Uterus (tissue), 4 donors: ENCODE results near the gene AHNAK. TPM values are rescaled to one million over a fixed set of nuclear protein-coding genes. Genes with fewer than 3 reads are reported as not detected.

Experiments used
- DNase-seq, 2 donors: peaks; one replicate each; pipeline ENCODE4 v3.0.0-alpha.2; 2019 to 2020
- H3K27ac ChIP-seq, 2 donors: fragments of 200-600 bp; sonication (generic); 1 replicate in 1 of 2; 2 replicates in 1 of 2; pipeline ENCODE4 v1.5.1; 2016 to 2018
- H3K27me3 ChIP-seq, 2 donors: fragments of 200-600 bp; sonication (generic); one replicate each; pipeline ENCODE4 v1.5.1; 2018 to 2019; ENCODE audit warnings: control low read depth in 1 of 2
- H3K36me3 ChIP-seq, 2 donors: fragments of 200-600 bp; sonication (generic); one replicate each; pipeline ENCODE4 v1.5.1; 2019; ENCODE audit warnings: control low read depth in 1 of 2
- H3K4me1 ChIP-seq, 2 donors: fragments of 200-600 bp; sonication (generic); one replicate each; pipeline ENCODE4 v1.5.1; 2018 to 2019; ENCODE audit warnings: control low read depth in 1 of 2
- H3K4me3 ChIP-seq, 2 donors: fragments of 200-600 bp; sonication (generic); 1 replicate in 1 of 2; 2 replicates in 1 of 2; pipeline ENCODE4 v1.5.1; 2018 to 2019; ENCODE audit warnings: mild to moderate bottlenecking in 1 of 2
- H3K9me3 ChIP-seq, 2 donors: fragments of 200-600 bp; sonication (generic); one replicate each; pipeline ENCODE4 v1.5.1; 2019; ENCODE audit warnings: control low read depth in 1 of 2
- CTCF ChIP-seq, 4 experiments: fragments of 200-600 bp in 2 of 4; fragments of 450-650 bp in 2 of 4; sonication (generic) in 2 of 4; IDR thresholded peaks; one replicate each; pipeline ENCODE4 v1.5.1; 2016 to 2019; ENCODE audit warnings: antibody characterized with exemption in 4 of 4, mild to moderate bottlenecking in 2 of 4, moderate library complexity in 1 of 4
- POLR2A ChIP-seq, 2 donors: fragments of 450-650 bp; IDR thresholded peaks; one replicate each; pipeline ENCODE4 v1.6.1; 2016; ENCODE audit warnings: antibody characterized with exemption in 2 of 2, mild to moderate bottlenecking in 1 of 2, moderate library complexity in 1 of 2
- intact Hi-C: fragments of 100-400 bp; cut with DNase I; formaldehyde crosslinking; loops from one replicate; pipeline ENCODE4 v1.15.1; 2023; ENCODE audit warnings: low total_unique reads
- total RNA-seq, 4 donors: library from RNA; depleted of rRNA in 3 of 4; stranded (reverse); fragments of >200 nt in 3 of 4; gene quantifications; one replicate each; pipeline versions ENCODE4 v1.1.0 to v1.2.4, GENCODE V29; 2014 to 2023
- donor health status: DM: yes; HTN: yes; CAD: no.

AHNAK gene
- total RNA-seq, 4 donors from 2014 or later, result 452 to 1,353 (median 779) TPM

DNA sequence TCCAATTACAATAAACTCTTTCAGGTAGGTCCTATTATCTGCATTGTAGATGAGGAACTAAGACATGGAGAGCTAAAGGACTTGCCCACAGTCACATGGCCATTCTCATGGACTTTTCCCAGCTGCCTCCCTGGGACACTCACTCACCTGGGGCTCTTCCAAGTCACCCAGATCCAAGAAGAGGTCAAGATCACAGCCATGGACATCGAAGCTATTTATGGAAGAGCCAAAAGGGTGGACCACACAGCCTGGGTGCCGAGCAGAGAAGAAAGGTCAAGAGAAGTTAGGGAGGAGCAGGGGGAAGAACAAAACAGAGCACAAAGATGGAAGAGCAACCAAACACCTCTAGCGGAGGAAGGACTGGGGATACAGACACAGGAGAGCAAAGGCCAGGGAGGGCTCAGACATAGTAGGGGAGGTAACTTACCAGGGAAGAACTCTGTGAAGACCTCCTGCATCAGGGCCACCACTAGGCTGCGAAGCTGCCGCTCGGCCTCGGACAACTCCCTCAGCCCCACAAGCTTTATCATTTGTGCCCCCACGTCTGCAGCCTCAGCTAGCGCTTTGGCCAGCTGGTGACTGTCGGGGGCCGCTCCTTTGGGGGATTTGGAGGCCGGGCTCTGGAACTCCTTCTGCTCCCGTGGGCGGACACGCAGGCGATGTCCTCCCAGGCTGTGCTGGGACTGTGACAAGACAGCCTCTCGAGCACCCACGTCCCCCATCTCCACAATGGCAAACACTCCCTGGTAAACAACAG is 34.5 kb upstream of the AHNAK start:
- DNase-seq, result no peak
- Histone ChIP-seq H3K27me3 (no peaks in the 10 kb centered on the region), H3K4me3 (no peak overlapping the region), H3K36me3 (no peaks in the 10 kb centered on the region), H3K9me3 (no peaks in the 10 kb centered on the region), H3K27ac (no peak overlapping the region), H3K4me1 (no peaks in the 10 kb centered on the region)
- TF ChIP-seq CTCF (IDR thresholded peaks at IDR 0.05) (no peak), POLR2A (IDR thresholded peaks at IDR 0.05) (no peak)
- intact Hi-C loops, result no loop called here

DNA sequence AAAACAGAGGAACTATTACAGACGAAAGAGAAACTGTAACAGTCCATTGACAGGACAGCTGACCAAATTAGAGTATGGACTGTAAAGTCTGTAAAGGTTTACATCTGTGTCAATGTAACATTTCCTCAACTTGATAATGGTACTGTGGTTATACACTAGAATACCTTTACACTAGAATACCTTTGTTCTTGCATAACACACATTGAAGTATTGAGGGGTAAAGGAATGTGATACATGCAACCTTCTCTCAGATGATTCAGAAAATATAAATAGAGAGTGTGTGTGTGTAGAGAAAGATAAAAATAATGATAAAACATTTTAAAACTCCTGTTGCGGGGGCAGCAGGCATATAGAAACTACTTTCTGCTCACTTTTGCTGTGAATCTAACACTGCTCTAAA is 32.6 kb upstream of the AHNAK start:
- Histone ChIP-seq H3K27me3 (no peaks in the 10 kb centered on the region), H3K36me3 (no peaks in the 10 kb centered on the region), H3K9me3 (no peaks in the 10 kb centered on the region), H3K4me1 (peaks cover 0 to 12% of the 10 kb centered on the region in 2 donors), H3K27ac (no peak overlapping the region), H3K4me3 (no peak overlapping the region)
- intact Hi-C loops, result no loop called here
- no peak for DNase-seq
- no peak for TF ChIP-seq POLR2A (IDR thresholded peaks at IDR 0.05)
- no peak for TF ChIP-seq CTCF (IDR thresholded peaks at IDR 0.05)

- intact Hi-C loops, result no loop called here
- Histone ChIP-seq H3K27me3 (no peaks in the 10 kb centered on the region), H3K9me3 (no peaks in the 10 kb centered on the region), H3K36me3 (no peaks in the 10 kb centered on the region), H3K27ac (peak overlapping the region in 1 of 2 donors; percentile 99), H3K4me1 (peaks cover 0 to 12% of the 10 kb centered on the region in 2 donors), H3K4me3 (no peak overlapping the region)
- DNase-seq, result no peak
- TF ChIP-seq POLR2A (IDR thresholded peaks at IDR 0.05) (no peak), CTCF (IDR thresholded peaks at IDR 0.05) (no peak)
Observed at GRCh38 chr11:62578541-62578940, 31.9 kb upstream of the AHNAK start.

DNA sequence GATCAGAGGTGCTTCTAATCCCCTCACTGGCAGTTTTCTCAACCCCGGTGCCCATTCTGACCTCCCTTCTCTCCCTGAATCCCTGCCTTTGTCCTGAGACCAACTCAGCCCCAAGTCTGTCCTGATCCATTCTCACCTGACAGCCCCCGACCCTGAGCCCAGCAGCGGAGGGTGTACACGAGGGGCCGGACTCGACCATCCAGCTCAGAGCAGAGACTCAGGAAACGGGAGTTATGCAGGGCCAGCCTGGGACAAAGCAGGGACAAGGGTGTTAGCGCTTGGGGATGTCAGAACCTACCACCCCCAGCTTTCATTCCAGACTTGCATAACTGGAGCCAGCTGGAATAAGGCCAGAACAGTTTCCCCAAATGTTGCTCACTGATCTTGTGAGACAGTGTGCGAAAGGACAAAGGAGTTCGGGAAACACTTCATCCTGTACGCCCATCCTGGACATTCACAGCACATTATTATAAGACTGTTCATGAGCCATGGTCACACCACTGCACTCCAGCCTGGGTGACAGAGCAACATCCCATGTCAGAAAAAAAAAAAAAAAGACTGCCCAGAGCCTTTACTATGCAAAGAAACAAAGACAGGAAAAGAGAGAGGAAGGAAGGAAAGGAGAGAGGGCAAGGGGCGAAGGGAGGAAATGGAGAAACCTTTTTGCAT is 30.6 kb upstream of the AHNAK start:
- H3K36me3 ChIP-seq, result no peaks in the 10 kb centered on the region
- H3K4me1 ChIP-seq, result peaks cover 0 to 12% of the 10 kb centered on the region in 2 donors
- no peaks in the 10 kb centered on the region for H3K9me3 ChIP-seq
- H3K4me3 ChIP-seq, result no peak overlapping the region
- TF ChIP-seq CTCF (IDR thresholded peaks at IDR 0.05), result no peak
- no peak for TF ChIP-seq POLR2A (IDR thresholded peaks at IDR 0.05)
- intact Hi-C loops, result no loop called here
- peak in 1 of 2 donors; percentile 71 for DNase-seq
- H3K27ac ChIP-seq, result peak overlapping the region; percentile 95 to 99
- H3K27me3 ChIP-seq, result no peaks in the 10 kb centered on the region

DNA sequence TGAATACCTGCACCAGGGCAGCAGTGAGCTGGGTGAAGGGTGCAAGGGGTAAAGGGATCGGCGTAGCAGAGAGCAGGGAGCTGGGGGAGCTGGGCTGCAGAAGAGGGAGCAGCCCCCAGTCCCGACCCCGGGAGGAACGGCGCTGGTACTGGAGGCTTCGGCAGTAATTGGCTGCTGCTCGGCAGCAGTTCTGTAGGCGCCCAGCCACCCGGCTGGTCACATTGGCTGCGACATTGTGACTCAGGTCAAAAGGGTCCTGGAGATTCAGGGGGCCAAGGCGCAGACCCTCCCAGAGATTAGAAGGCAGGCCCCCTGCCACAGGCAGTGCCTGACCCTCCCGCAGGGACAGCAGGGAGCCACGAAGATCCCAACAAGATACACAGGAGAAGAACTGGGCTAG is 29.2 kb upstream of the AHNAK start:
- H3K9me3 ChIP-seq, result no peaks in the 10 kb centered on the region
- H3K4me3 ChIP-seq, result no peak overlapping the region

More for the DNA sequence above, 29.2 kb upstream of the AHNAK start:
- DNase-seq, result no peak
- intact Hi-C loops, result no loop called here
- TF ChIP-seq POLR2A (IDR thresholded peaks at IDR 0.05) (no peak), CTCF (IDR thresholded peaks at IDR 0.05) (no peak)
- Histone ChIP-seq H3K27ac (peak overlapping the region; percentile 95 to 99), H3K36me3 (no peaks in the 10 kb centered on the region), H3K4me1 (peaks cover 0 to 12% of the 10 kb centered on the region in 2 donors), H3K27me3 (no peaks in the 10 kb centered on the region)
